Body of pancreas (tissue), 4 donors: ENCODE data around the gene ADM2. TPM values are rescaled to one million over a fixed set of nuclear protein-coding genes. Genes with fewer than 3 reads are reported as not detected.
A peak's percentile ranks its signal among the peaks of the same experiment; 100 is the strongest.

Experiments
- ATAC-seq: fragments of 150-250 bp; one replicate; pipeline ENCODE4 v1.9.1; 2016
- DNase-seq, 4 donors: peaks; one replicate each; pipeline ENCODE4 v3.0.0-alpha.2; 2019
- H3K27ac ChIP-seq, 4 donors: fragments of 200-600 bp; sonication (generic); 1 replicate in 3 of 4; 2 replicates in 1 of 4; pipeline versions ENCODE4 v1.5.1 to v1.6.1; 2016 to 2019; ENCODE audit warnings: mild to moderate bottlenecking in 1 of 4, mixed read lengths in 1 of 4, moderate library complexity in 1 of 4
- H3K27me3 ChIP-seq, 2 donors: fragments of 200-600 bp; sonication (generic); one replicate each; pipeline ENCODE4 v1.6.0; 2016; ENCODE audit warnings: mild to moderate bottlenecking in 1 of 2
- H3K36me3 ChIP-seq, 2 donors: fragments of 200-600 bp; sonication (generic); replicated peaks in 1 of 2; 2 replicates each; pipeline ENCODE4 v1.5.1; 2016; ENCODE audit warnings: low read depth in 2 of 2; ENCODE audit not compliant: insufficient read depth in 1 of 2
- H3K4me1 ChIP-seq: fragments of 200-600 bp; sonication (generic); one replicate; pipeline ENCODE4 v1.6.0; 2016
- H3K4me3 ChIP-seq, 2 donors: fragments of 200-600 bp; sonication (generic); 1 replicate in 1 of 2; 2 replicates in 1 of 2; pipeline ENCODE4 v1.5.1; 2016 to 2019
- H3K9me3 ChIP-seq, 3 donors: fragments of 200-600 bp; sonication (generic); 1 replicate in 2 of 3; 2 replicates in 1 of 3; pipeline ENCODE4 v1.5.1; 2016
- POLR2A ChIP-seq, 3 donors: fragments of 450-650 bp; IDR thresholded peaks; one replicate each; pipeline ENCODE4 v1.6.1; 2016; ENCODE audit warnings: antibody characterized with exemption in 3 of 3, mild to moderate bottlenecking in 2 of 3
- WGBS, 2 donors: methylation state at CpG; one replicate each; pipeline ENCODE4 v1.1.5; 2017; 5-methylcytosine and 5-hydroxymethylcytosine counted together
- intact Hi-C: fragments of 100-400 bp; cut with DNase I; formaldehyde crosslinking; loops from one replicate; pipeline ENCODE4 v1.15.1; 2023
- total RNA-seq, 2 donors: library from RNA; depleted of rRNA; stranded (reverse); fragments of >200 nt; gene quantifications; one replicate each; pipeline ENCODE4 v1.1.0, GENCODE V29; 2016
- TF ChIP-seq, protein P1 (sequence below), 7 experiments: fragments of 450-650 bp in 4 of 7; fragments of 200-600 bp in 3 of 7; sonication (generic) in 3 of 7; IDR thresholded peaks; one replicate each; pipeline ENCODE4 v1.5.1; 2016 to 2019; ENCODE audit warnings: antibody characterized with exemption in 7 of 7

The ADM2 gene
- total RNA-seq, 2 donors from 2014 or later = 7.3 to 8.2 TPM

DNA sequence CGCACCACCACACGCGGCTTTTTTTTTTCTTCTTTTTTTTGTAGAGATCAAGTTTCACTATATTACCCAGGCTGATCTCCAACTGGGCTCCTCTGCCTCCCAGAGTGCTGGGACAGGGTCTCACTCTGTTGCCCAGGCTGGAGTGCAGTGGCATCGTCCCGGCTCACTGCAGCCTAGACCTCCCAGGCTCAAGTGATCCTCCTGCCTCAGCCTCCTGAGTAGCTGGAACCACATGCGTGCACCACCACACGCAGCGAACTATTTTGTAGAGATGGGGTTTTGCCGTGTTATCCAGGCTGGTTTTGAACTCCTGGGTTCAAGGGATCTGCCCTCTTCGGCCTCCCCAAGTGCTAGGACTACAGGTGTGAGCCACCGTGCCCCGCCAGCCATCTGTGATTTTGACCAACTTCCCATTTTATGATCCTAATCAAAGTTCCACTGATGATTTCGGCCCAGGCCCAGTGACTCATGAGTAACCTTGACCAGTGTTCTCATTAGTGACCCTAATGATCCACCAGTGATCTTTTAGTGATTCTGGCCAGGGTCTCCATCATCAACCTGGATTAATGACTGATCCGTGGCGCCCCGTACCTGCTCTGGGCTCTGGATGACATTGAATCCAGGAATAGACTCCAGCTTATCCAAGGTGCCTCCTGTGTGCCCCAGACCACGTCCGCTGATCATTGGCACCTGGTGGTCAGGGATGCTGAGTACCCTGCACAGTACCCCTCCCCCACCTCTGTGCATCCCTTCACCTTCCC is 46.8 kb downstream of the ADM2 start:
- no peak for TF ChIP-seq POLR2A (IDR thresholded peaks at IDR 0.05)
- TF ChIP-seq, protein P1, sequence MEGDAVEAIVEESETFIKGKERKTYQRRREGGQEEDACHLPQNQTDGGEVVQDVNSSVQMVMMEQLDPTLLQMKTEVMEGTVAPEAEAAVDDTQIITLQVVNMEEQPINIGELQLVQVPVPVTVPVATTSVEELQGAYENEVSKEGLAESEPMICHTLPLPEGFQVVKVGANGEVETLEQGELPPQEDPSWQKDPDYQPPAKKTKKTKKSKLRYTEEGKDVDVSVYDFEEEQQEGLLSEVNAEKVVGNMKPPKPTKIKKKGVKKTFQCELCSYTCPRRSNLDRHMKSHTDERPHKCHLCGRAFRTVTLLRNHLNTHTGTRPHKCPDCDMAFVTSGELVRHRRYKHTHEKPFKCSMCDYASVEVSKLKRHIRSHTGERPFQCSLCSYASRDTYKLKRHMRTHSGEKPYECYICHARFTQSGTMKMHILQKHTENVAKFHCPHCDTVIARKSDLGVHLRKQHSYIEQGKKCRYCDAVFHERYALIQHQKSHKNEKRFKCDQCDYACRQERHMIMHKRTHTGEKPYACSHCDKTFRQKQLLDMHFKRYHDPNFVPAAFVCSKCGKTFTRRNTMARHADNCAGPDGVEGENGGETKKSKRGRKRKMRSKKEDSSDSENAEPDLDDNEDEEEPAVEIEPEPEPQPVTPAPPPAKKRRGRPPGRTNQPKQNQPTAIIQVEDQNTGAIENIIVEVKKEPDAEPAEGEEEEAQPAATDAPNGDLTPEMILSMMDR (IDR thresholded peaks at IDR 0.05) = no peak
- H3K27ac ChIP-seq = peak overlapping the region in 2 of 4 donors; percentile 85 to 90
- intact Hi-C loops = no loop called here
- H3K9me3 ChIP-seq = no peaks in the 10 kb centered on the region
- no peak overlapping the region for H3K4me3 ChIP-seq
- ATAC-seq (no peak), DNase-seq (no peak)
- H3K27me3 ChIP-seq = peaks cover 0 to 21% of the 10 kb centered on the region in 2 donors
- H3K36me3 ChIP-seq = peaks cover 0 to 4% of the 10 kb centered on the region in 2 donors
- 85 to 89% methylated on average over 17 to 18 of the region's 18 CpGs for WGBS, 2 donors
- peaks cover 69% of the 10 kb centered on the region for H3K4me1 ChIP-seq

DNA sequence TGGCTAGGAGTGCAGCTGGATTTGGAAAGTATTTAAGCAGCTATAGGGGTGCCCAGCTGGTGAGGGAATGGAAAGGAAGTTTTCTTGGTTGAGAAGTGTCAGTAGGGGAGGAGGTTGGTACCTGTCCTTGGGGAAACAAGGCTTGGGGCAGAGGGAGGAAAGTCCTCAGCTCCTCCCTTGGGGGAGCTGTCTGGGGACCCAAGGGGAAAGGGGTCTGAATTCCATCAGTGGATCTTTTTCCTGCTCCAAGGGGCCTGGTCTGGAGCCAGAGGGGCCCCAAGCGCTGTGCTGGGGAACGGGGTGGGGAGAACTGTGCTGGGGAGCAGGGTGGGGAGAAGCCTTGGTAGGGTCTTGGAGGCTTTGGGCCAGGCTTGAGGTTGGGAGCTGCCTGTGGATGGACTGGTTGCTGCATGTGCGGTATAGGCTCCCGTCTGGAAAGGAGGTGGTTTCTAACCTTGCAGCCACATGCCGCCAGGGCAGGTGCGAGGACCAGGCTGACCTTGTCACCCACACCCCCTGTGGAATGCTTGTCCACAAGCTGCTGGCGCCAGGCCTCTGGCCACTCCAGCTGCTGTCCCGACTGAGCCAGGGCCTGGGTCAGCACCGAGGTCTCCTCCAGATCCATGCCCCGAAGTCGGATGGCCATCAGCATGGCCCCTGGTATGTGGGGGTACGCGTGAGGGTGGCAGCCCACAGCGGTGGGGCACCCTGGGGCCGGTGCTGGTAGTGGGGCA is 47.5 kb downstream of the ADM2 start:
- peak overlapping the region in 2 of 4 donors; percentile 85 to 90 for H3K27ac ChIP-seq
- DNase-seq (no peak), ATAC-seq (no peak)
- H3K4me3 ChIP-seq = no peak overlapping the region
- peaks cover 68% of the 10 kb centered on the region for H3K4me1 ChIP-seq
- H3K36me3 ChIP-seq = no peaks in the 10 kb centered on the region
- no peaks in the 10 kb centered on the region for H3K9me3 ChIP-seq
- no peak for TF ChIP-seq POLR2A (IDR thresholded peaks at IDR 0.05)
- TF ChIP-seq, protein P1 (IDR thresholded peaks at IDR 0.05) = no peak
- H3K27me3 ChIP-seq = peaks cover 0 to 21% of the 10 kb centered on the region in 2 donors
- 54 to 70% methylated on average over 8 to 14 of the region's 15 CpGs for WGBS, 2 donors
- intact Hi-C loops = no loop called here

DNA sequence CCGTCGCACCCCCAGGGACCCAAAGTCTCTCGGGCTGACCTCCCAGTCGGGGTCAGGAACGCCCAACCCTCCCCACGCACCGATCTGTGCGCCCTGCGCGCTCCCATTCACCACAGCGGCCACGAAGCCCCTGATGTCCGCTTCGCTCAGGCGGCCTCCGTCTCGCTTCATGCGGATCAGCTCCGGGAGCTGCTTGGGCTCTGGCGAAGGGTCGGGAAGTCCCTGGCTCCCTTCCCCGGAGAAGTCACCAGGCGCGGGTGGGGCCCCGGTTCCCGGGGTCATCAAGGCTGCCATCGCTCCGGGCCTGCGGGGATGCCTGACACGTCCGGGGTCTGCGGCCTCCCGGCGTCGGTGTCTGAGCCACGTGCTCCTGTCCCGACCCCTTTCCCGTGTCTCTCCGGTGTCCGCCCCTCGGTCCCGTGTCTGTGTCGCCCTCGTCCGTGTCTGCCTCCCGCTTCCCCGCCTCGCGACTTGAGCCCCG is 48.1 kb downstream of the ADM2 start:
- ATAC-seq = no peak
- Histone ChIP-seq H3K27me3 (peaks cover 0 to 21% of the 10 kb centered on the region in 2 donors), H3K9me3 (no peaks in the 10 kb centered on the region), H3K36me3 (no peaks in the 10 kb centered on the region), H3K4me1 (peaks cover 61% of the 10 kb centered on the region), H3K4me3 (no peak overlapping the region), H3K27ac (peak overlapping the region; percentile 70 to 90 (median 82))
- intact Hi-C loops = no loop called here
- peak in 1 of 3 donors; percentile 18 for TF ChIP-seq POLR2A (IDR thresholded peaks at IDR 0.05)
- TF ChIP-seq, protein P1 (IDR thresholded peaks at IDR 0.05) = no peak
- DNase-seq = no peak
- WGBS, 2 donors = 18 to 60% methylated on average over 2 to 50 of the region's 50 CpGs

DNA sequence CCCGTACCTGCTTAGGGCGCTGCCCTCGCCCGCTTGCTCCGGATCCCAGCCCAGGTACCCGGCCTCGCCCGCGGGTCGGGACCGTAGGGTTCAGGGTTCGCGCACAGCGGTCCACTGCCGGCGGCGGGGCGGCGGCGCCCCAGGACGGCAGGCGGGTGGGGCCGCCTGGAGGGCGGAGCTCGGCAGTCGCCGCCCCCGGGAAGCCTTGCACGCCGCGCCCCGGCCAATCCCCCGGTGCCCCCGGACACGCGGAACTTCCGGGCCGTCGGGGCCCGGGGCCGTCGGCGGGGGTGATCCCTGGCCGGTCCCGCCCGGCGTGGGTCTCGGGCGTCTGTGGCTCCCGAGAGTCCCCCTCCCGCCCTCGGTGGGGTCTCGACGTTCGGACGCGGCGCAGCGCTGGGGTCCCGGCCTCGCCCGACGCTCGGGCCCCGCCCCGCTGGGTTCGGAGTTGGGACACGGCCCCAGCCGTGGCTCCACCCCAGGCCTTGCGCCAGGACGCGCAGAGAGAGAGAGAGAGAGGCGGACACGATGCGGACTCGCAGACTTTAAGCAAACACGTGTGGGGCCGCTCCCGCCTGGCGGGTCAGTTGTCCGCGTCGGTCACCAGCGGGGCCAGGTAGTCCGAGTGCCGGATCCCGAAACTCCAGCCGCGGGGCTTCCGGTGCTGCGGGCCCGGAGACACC is 48.7 kb downstream of the ADM2 start, which contains the start of gene TYMP:
TSS of gene TYMP (minus strand) at position 116 of the 683 bp plus-strand sequence. CDS start 303 bp downstream, outside the sequence.
- DNase-seq = peak; percentile 63 to 80 (median 72)
- H3K36me3 ChIP-seq = no peaks in the 10 kb centered on the region
- H3K27ac ChIP-seq = peak within 1 kb of the TSS; percentile 70 to 90 (median 82)
- peak; percentile 16 to 43 (median 31) for TF ChIP-seq POLR2A (IDR thresholded peaks at IDR 0.05)
- TF ChIP-seq, protein P1 (IDR thresholded peaks at IDR 0.05) = no peak
- H3K9me3 ChIP-seq = no peaks in the 10 kb centered on the region
- peaks cover 0 to 21% of the 10 kb centered on the region in 2 donors for H3K27me3 ChIP-seq
- 3% methylated on average over 74 of the region's 92 CpGs; no CpG with 5 or more reads in 1 of the 2 donors for WGBS, 2 donors
- peaks cover 56% of the 10 kb centered on the region for H3K4me1 ChIP-seq
- ATAC-seq = peak; percentile 17
- H3K4me3 ChIP-seq = no peak within 1 kb of the TSS
- intact Hi-C loops = no loop called here
